Measurements from ENCODE around the gene ARHGAP20. TPM values are rescaled to one million over a fixed set of nuclear protein-coding genes. Genes with fewer than 3 reads are reported as not detected.

Gene ARHGAP20
- total and polyA plus RNA-seq, 2 experiments from 2014 or later, result 0.31 TPM; not detected in 1

DNA sequence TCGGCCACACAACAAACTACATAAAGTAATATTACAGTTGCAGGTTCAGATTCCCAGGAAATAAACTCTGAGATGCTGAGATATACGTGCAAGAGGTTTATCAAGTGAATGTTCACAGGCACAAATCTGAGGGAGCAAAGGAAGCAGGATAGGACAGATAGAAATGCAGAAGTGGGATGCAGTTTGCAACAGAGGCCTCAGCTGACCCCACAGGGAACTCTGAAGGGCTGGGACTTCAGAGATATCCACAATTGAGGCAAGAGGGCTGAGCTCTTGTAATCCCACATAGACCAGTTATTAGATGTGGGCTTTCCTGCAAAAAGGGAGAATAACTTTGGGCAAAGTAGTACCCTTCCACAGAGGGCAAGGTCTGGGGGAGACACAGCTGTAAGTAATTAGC, 25.4 kb upstream of the ARHGAP20 start (continued):
- TF ChIP-seq, protein P1, sequence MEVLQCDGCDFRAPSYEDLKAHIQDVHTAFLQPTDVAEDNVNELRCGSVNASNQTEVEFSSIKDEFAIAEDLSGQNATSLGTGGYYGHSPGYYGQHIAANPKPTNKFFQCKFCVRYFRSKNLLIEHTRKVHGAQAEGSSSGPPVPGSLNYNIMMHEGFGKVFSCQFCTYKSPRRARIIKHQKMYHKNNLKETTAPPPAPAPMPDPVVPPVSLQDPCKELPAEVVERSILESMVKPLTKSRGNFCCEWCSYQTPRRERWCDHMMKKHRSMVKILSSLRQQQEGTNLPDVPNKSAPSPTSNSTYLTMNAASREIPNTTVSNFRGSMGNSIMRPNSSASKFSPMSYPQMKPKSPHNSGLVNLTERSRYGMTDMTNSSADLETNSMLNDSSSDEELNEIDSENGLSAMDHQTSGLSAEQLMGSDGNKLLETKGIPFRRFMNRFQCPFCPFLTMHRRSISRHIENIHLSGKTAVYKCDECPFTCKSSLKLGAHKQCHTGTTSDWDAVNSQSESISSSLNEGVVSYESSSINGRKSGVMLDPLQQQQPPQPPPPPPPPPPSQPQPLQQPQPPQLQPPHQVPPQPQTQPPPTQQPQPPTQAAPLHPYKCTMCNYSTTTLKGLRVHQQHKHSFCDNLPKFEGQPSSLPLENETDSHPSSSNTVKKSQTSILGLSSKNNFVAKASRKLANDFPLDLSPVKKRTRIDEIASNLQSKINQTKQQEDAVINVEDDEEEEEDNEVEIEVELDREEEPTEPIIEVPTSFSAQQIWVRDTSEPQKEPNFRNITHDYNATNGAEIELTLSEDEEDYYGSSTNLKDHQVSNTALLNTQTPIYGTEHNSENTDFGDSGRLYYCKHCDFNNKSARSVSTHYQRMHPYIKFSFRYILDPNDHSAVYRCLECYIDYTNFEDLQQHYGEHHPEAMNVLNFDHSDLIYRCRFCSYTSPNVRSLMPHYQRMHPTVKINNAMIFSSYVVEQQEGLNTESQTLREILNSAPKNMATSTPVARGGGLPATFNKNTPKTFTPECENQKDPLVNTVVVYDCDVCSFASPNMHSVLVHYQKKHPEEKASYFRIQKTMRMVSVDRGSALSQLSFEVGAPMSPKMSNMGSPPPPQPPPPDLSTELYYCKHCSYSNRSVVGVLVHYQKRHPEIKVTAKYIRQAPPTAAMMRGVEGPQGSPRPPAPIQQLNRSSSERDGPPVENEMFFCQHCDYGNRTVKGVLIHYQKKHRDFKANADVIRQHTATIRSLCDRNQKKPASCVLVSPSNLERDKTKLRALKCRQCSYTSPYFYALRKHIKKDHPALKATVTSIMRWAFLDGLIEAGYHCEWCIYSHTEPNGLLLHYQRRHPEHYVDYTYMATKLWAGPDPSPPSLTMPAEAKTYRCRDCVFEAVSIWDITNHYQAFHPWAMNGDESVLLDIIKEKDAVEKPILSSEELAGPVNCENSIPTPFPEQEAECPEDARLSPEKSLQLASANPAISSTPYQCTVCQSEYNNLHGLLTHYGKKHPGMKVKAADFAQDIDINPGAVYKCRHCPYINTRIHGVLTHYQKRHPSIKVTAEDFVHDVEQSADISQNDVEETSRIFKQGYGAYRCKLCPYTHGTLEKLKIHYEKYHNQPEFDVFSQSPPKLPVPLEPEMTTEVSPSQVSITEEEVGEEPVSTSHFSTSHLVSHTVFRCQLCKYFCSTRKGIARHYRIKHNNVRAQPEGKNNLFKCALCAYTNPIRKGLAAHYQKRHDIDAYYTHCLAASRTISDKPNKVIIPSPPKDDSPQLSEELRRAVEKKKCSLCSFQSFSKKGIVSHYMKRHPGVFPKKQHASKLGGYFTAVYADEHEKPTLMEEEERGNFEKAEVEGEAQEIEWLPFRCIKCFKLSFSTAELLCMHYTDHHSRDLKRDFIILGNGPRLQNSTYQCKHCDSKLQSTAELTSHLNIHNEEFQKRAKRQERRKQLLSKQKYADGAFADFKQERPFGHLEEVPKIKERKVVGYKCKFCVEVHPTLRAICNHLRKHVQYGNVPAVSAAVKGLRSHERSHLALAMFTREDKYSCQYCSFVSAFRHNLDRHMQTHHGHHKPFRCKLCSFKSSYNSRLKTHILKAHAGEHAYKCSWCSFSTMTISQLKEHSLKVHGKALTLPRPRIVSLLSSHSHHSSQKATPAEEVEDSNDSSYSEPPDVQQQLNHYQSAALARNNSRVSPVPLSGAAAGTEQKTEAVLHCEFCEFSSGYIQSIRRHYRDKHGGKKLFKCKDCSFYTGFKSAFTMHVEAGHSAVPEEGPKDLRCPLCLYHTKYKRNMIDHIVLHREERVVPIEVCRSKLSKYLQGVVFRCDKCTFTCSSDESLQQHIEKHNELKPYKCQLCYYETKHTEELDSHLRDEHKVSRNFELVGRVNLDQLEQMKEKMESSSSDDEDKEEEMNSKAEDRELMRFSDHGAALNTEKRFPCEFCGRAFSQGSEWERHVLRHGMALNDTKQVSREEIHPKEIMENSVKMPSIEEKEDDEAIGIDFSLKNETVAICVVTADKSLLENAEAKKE (CRISPR knock-in tag; IDR thresholded peaks at IDR 0.05), result no peak
- TF ChIP-seq ZNF114 (CRISPR knock-in tag; IDR thresholded peaks at IDR 0.05), result no peak
- TF ChIP-seq, protein P2, sequence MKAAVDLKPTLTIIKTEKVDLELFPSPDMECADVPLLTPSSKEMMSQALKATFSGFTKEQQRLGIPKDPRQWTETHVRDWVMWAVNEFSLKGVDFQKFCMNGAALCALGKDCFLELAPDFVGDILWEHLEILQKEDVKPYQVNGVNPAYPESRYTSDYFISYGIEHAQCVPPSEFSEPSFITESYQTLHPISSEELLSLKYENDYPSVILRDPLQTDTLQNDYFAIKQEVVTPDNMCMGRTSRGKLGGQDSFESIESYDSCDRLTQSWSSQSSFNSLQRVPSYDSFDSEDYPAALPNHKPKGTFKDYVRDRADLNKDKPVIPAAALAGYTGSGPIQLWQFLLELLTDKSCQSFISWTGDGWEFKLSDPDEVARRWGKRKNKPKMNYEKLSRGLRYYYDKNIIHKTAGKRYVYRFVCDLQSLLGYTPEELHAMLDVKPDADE (IDR thresholded peaks at IDR 0.05), result no peak
- TF ChIP-seq JUNB (IDR thresholded peaks at IDR 0.05; ENCODE audit: unreplicated experiment), result no peak
- TF ChIP-seq ZNF331 (CRISPR knock-in tag; IDR thresholded peaks at IDR 0.05; ENCODE audit: low read depth), result no peak
- no peak for TF ChIP-seq EZH2 (IDR thresholded peaks at IDR 0.05; ENCODE audit: low read depth, unreplicated experiment)
- no peak for TF ChIP-seq CREB1 (CRISPR knock-in tag; IDR thresholded peaks at IDR 0.05; ENCODE audit: low read depth)
- no peak for TF ChIP-seq STAT1 (IDR thresholded peaks at IDR 0.05; ENCODE audit: unreplicated experiment)

DNA sequence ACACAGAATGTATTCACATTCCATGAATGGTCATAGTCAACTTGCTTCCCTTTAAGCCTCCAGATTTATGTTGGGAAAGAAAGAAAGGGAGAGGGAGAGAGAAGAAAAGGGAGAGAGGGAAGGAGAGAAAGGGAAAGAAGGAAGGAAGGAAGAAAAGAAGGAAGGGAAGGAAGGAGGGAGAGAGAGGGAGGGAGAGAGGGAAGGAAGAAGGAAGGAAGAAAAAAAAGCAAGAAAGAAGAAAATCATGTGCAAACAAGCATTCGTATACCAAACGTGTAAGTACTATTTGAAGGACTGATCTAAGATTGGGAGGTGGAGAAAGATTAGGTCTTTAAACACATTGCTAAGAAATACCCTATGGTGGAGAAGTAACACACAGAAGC, 23.9 kb upstream of the ARHGAP20 start:
- Mint-ChIP-seq H3K27ac (no peak overlapping the region), H3K9me3 (no peaks in the 10 kb centered on the region), H3K27me3 (ENCODE audit: insufficient read depth, low read depth, poor library complexity) (no peaks in the 10 kb centered on the region), H3K36me3 (ENCODE audit: low read depth) (no peaks in the 10 kb centered on the region), H3K4me1 (no peaks in the 10 kb centered on the region), H3K4me3 (no peak overlapping the region)
- H2AFZ ChIP-seq, result no peak overlapping the region
- no peak for DNase-seq (ENCODE audit: low spot score)
- no peaks in the 10 kb centered on the region for H4K20me1 ChIP-seq (replicated peaks; ENCODE audit: insufficient read depth)
- H3K4me1 ChIP-seq (ENCODE audit: insufficient read depth), result no peaks in the 10 kb centered on the region
- H3K27ac ChIP-seq (ENCODE audit: low read depth), result no peak overlapping the region
- no peaks in the 10 kb centered on the region for H3K9me2 ChIP-seq (ENCODE audit: insufficient read depth)
- no peak for ATAC-seq
- H3K79me2 ChIP-seq (replicated peaks; ENCODE audit: insufficient read depth), result no peaks in the 10 kb centered on the region
- no peaks in the 10 kb centered on the region for H3K36me3 ChIP-seq (ENCODE audit: insufficient read depth)
- H3K4me2 ChIP-seq, result no peak overlapping the region
- H3K4me3 ChIP-seq, result no peak overlapping the region
- no peaks in the 10 kb centered on the region for H3K27me3 ChIP-seq (ENCODE audit: insufficient read depth)
- no peaks in the 10 kb centered on the region for H3F3A ChIP-seq (replicated peaks; ENCODE audit: low read depth)
- TF ChIP-seq JUNB (IDR thresholded peaks at IDR 0.05; ENCODE audit: unreplicated experiment) (no peak), ZNF114 (CRISPR knock-in tag; IDR thresholded peaks at IDR 0.05) (no peak), NANOG (IDR thresholded peaks at IDR 0.05; ENCODE audit: borderline replicate concordance) (no peak), POLR2AphosphoS5 (IDR thresholded peaks at IDR 0.05; ENCODE audit: low read depth) (no peak), STAT1 (IDR thresholded peaks at IDR 0.05; ENCODE audit: unreplicated experiment) (no peak), CREB1 (CRISPR knock-in tag; IDR thresholded peaks at IDR 0.05; ENCODE audit: low read depth) (no peak)
- TF ChIP-seq, protein P2 (IDR thresholded peaks at IDR 0.05), result no peak
- TF ChIP-seq, protein P3, sequence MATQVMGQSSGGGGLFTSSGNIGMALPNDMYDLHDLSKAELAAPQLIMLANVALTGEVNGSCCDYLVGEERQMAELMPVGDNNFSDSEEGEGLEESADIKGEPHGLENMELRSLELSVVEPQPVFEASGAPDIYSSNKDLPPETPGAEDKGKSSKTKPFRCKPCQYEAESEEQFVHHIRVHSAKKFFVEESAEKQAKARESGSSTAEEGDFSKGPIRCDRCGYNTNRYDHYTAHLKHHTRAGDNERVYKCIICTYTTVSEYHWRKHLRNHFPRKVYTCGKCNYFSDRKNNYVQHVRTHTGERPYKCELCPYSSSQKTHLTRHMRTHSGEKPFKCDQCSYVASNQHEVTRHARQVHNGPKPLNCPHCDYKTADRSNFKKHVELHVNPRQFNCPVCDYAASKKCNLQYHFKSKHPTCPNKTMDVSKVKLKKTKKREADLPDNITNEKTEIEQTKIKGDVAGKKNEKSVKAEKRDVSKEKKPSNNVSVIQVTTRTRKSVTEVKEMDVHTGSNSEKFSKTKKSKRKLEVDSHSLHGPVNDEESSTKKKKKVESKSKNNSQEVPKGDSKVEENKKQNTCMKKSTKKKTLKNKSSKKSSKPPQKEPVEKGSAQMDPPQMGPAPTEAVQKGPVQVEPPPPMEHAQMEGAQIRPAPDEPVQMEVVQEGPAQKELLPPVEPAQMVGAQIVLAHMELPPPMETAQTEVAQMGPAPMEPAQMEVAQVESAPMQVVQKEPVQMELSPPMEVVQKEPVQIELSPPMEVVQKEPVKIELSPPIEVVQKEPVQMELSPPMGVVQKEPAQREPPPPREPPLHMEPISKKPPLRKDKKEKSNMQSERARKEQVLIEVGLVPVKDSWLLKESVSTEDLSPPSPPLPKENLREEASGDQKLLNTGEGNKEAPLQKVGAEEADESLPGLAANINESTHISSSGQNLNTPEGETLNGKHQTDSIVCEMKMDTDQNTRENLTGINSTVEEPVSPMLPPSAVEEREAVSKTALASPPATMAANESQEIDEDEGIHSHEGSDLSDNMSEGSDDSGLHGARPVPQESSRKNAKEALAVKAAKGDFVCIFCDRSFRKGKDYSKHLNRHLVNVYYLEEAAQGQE (IDR thresholded peaks at IDR 0.05; ENCODE audit: unreplicated experiment), result no peak

Measured in GM23338 (cell line).